ENCODE data around the gene MTMR2. TPM values are rescaled to one million over a fixed set of nuclear protein-coding genes. Genes with fewer than 3 reads are reported as not detected.

MTMR2 gene
- total and polyA plus RNA-seq, 9 of the 15 experiments (the other 6 are each of a cell fraction or from before 2014, with no cell fraction given): 12.6 to 35.8 (median 25.2) TPM

- Histone ChIP-seq H3K4me3 (no peak overlapping the region), H2AFZ (ENCODE audit: low read depth, low read length) (no peak overlapping the region), H3K27me3 (ENCODE audit: control insufficient read depth in 2 of 2, insufficient read depth in 2 of 2, low read length in 2 of 2) (no peaks in the 10 kb centered on the region), H3K9ac (ENCODE audit: insufficient read depth in 1 of 2, low read depth in 2 of 2, low read length in 2 of 2) (no peak overlapping the region), H4K20me1 (replicated peaks; ENCODE audit: control insufficient read depth, insufficient read depth, low read length) (no peaks in the 10 kb centered on the region), H3K4me2 (ENCODE audit: insufficient read depth, low read length) (no peak overlapping the region), H3K9me1 (ENCODE audit: control insufficient read depth, insufficient read depth, low read length) (no peaks in the 10 kb centered on the region), H3K27ac (ENCODE audit: extremely low read depth, low read depth, low read length) (no peak overlapping the region), H3K4me1 (replicated peaks in 1 of 2; ENCODE audit: control insufficient read depth in 2 of 2, insufficient read depth in 2 of 2, low read length in 2 of 2) (peaks cover 0 to 2% of the 10 kb centered on the region in 2 experiments; a peak in 2 of 5 replicates), H3K9me3 (replicated peaks; ENCODE audit: control insufficient read depth, insufficient read depth, low read depth, low read length) (no peaks in the 10 kb centered on the region), H3K79me2 (ENCODE audit: control insufficient read depth, insufficient read depth, low read length) (peaks cover 63% of the 10 kb centered on the region), H3K36me3 (ENCODE audit: control insufficient read depth, insufficient read depth, low read length) (no peaks in the 10 kb centered on the region)
- no TSS peak for BruUV-seq (replicated peaks)
- ATAC-seq (no peak), FAIRE-seq (no peak), DNase-seq (ENCODE audit: extremely low read depth in 1 of 4, low spot score in 3 of 4) (no peak)
- in situ Hi-C loops (cut with MboI): no loop called here
- ChIA-PET CTCF (ENCODE audit: low intra/inter-chr PET ratio) (no interaction called here), POLR2A (no interaction called here)
- TF ChIP-seq NELFE (IDR thresholded peaks at IDR 0.05; ENCODE audit: insufficient read depth, insufficient read length): no peak
- TF ChIP-seq PHB2 (IDR thresholded peaks at IDR 0.05; ENCODE audit: low read depth): no peak
- TF ChIP-seq GMEB1 (CRISPR knock-in tag; IDR thresholded peaks at IDR 0.05): no peak
- TF ChIP-seq, protein P1, sequence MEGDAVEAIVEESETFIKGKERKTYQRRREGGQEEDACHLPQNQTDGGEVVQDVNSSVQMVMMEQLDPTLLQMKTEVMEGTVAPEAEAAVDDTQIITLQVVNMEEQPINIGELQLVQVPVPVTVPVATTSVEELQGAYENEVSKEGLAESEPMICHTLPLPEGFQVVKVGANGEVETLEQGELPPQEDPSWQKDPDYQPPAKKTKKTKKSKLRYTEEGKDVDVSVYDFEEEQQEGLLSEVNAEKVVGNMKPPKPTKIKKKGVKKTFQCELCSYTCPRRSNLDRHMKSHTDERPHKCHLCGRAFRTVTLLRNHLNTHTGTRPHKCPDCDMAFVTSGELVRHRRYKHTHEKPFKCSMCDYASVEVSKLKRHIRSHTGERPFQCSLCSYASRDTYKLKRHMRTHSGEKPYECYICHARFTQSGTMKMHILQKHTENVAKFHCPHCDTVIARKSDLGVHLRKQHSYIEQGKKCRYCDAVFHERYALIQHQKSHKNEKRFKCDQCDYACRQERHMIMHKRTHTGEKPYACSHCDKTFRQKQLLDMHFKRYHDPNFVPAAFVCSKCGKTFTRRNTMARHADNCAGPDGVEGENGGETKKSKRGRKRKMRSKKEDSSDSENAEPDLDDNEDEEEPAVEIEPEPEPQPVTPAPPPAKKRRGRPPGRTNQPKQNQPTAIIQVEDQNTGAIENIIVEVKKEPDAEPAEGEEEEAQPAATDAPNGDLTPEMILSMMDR (IDR thresholded peaks at IDR 0.05 in 2 of 3, conservative IDR thresholded peaks at IDR 0.05 in 1 of 3; ENCODE audit: insufficient read depth in 2 of 3, low read depth in 1 of 3, low read length in 3 of 3): no peak
- TF ChIP-seq RUNX1 (IDR thresholded peaks at IDR 0.05; ENCODE audit: low read depth): no peak
- WGBS (ENCODE audit: insufficient coverage, low coverage, missing lambda C conversion rate): 75% methylated on average over 2 of the region's 2 CpGs
- intact Hi-C loops (cut with micrococcal nuclease): no loop called here
Observed at GRCh38 chr11:95918056-95918455, 5.9 kb downstream of the MTMR2 start.
